ENCODE measurements around the gene EVPL.
"Not testable (repeated sequence)": the region's sequence is repeated elsewhere in the genome, so short reads cannot be mapped to it uniquely, and the experiment has no call there.

The EVPL gene

DNA sequence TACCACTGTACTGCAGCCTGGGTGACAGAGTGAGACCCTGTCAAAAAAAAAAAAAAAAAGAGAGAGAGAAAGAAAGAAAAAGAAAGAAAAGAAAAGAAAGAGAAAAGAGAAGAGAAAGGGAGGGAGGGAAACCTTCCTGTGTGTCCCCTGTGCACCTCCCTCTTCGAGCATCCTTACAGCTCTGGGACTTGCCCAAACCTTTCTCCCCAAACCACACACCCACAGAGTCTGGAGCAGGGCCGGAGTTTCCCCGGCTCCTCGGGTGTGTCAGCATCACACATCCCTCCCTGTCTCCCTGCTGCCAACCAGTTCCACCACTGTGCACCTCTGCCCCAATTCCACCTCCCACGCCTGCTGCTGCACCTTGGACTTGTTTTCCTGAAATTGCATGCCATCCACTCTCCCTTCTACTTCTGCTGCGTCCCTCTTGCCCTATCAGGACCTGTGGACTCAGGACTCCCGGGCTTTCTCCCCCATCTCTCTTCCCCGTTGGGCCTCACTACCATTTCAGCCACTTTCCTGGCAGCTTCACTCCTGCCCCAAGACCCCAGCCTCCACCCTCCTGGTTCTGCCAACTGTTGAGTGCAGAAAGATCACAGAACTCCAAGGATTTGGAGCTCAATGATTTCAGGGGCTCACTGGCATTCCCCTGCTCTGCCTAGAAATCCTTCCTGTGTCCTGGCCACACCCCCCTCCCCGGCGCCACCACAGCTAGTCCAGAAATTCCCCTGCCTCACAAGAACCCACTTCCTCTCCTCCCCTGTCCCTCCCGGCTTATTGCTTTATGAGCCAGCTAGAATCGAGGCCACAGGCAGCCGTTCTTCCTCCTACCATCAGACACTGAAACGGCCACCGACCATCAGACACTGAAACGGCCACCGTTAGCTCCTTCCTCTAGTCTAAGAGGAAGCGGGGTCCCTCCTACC, 30.2 kb downstream of the EVPL start:
- DNase-seq, result no peak

DNA sequence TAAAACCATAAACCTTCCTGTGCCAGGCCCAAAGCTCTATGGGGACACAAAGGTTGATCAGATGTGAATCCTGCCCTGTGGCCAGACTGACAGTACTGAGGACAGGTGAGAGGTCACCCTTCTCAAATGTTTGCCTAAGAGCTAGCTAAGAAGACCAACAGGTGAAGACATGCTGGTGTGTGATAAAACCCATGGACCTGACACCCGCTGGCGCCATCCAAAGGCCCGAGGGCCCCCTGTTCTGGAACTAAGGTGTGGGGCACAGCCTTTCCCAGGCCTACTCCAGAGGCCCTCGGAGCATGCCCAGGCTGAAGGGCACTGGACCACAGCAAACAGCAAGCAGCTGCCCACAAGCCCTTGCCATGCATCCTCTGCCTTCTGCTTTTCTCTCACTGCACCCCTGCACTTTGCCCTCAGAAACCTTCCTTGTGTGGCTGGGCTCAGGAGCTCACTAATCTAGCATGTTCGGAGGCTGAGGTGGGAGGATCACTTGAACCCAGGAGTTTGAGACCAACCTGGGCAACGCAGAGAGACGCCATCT, 31.7 kb downstream of the EVPL start:
- no peak for DNase-seq

DNA sequence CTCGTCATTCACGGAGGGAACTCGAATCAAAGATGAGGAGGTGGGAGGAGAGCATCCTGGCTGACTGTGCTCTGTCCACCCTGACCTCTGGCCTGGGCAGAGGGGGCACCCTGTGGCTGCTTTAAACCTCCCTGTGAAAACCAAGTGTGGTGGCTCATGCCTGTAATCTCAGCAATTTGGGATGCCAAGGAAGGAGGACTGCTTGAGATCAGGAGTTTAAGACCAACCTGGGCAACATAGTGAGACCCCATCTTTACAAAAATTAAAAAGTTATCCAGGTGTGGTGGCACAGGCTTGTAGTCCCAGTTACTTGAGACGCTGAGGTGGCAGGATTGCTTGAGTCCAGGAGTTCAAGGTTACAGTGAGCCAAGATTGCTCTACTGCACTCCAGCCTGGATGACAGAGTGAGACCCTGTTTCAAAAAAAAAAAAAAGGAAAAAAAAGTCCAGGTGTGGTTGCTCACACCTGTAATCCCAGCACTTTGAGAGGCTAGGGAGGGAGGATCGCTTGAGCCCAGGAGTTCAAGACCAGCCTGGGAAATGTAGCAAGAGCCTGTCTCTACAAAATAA, 32.2 kb downstream of the EVPL start:
- no peak for DNase-seq

DNA sequence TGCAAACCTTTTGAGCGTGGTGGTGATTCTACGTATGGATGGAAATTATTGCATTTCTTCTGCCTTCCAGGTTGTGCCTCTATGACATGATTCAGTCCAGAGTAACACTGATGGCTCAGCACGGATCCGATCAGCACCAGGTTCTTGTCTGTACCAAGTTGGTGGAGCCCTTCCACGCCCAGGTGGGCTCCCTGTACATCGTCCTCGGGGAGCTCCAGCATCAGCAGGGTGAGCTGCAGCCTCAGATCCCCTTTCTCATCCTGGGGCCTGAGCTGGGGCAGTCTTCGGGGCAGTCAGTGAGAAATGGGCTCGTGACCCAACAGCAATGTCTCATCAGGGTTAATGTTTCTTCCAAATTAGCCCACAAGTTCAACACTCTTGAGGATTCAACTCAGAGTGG, 35.7 kb downstream of the EVPL start:
- DNase-seq, result no peak

DNA sequence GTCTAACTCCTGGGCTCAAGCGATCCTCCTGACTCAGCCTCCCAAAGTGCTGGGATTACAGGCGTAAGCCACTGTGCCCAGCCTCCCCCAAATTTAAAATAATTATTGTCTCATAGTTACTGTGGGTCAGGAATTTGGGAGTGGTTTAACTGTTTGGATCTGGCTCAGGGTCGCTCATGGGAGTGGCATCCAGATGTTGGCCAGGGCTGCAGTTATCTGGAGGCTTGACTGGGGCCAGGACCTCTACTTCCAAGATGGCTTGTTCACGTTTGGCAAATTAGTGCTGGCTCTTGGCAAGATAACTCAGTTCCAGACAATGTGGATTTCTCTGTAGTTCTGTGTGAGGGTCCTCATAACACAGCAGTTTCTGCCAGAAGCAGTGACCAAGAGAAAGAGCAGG, 40.1 kb downstream of the EVPL start:
- DNase-seq, result no peak

DNA sequence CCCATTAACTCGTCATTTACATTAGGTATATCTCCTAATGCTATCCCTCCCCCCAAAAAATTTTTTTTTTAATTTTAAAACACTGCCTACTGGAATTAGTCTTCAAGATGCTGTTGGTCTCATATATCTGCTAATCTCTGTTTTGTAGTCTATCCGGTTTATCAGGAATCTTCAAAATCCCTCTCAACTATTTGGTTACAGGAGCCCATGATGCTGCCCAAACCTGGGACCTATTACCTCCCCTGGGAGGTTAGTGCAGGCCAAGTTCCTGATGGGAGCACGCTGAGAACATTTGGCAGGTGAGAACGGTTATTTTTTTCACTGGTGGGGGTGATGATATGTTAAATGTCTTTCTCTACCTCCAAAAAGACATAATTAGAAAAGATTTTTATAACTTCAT, 41.1 kb downstream of the EVPL start:
- DNase-seq, result no peak

DNA sequence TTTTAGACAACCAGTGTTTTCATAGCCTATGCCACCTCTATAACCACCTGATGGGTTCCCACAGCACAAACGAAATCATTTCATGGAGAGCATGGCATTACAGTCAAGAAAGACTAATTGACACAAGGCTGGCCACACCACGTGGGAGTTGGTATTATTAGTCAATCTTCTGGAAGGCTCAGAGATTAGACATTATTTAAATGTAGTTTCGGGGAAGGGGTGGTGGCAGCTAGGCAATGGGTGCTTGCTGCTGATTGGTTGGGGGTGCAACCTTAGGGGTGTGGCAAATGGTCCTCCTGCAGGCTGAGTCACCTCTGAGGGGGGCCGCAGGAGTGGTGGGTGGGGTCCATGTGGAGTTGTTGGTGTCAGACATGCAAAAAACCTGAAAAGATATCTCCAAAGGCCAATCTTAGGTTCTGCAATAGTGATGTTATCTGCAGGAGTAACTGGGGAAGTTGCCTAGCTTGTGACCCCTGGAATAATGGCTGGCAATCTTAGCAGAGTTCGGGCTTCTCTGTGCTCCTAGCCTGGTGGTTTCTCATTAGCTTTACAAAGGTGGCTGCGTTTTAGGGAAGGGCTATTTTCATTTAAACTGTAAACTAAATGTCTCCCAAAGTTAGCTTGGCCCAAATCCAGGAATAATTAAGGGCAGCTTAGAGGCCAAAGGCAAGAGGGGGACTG, 43.5 kb downstream of the EVPL start:
- DNase-seq, result no peak

DNA sequence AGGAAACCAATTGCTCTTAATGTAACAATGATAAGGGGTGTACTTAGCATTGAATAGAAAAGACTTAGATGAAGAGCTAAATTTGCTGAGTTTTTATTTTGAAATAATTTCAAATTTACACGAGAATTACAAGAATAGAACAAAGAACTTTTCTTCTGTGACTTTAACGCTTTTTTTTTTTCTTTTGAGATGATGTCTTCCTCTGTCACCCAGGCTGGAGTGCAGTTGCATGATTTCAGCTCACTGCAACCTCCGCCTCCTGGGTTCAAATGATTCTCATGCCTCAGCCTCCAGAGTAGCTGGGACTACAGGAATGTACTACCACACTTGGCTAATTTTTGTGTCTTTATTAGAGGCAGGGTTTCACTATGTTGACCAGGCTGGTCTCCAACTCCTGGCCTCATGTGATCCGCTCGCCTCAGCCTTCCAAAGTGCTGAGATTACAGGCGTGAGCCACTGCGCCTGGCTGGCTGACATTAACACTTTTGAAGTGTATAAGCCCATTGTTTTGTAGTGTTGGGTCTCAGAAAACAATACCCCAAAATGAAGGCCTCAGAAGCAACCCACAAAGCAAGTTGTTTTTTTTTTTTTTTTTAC, 46.0 kb downstream of the EVPL start:
- no peak for DNase-seq

DNA sequence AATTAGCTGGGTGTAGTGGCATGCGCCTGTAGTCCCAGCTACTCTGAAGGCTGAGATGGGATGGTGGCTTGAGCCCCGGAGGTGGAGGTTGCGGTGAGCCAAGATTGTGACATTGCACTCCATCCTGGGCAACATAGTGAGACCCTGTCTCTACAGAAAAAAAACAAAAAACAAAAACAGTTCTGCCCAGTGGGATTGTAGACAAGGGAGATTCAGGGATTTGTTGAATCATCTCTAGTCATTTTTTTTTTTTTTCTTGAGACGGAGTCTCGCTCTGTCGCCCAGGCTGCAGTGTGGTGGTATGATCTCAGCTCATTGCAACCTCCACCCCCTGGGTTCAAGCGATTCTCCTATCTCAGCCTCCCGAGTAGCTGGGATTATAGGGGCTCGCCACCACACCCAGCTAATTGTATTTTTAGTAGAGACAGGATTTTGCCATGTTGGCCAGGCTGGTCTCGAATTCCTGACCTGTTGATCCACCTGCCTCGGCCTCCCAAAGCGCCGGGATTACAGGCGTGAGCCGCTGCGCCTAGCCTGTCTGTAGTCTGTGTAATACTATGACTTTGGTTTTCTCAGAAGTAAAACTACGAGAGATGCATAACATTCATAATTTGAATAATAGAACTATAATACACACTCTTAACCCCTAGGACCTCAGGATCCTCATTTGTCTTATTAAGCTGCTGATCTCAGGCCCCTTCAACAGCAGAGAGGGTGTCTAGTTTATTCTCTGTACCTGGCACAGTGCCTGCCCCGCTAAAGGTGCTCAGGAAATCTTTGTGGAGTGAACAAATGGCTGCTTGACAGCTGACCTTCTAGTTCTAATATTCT, 46.7 kb downstream of the EVPL start:
- no peak for DNase-seq

DNA sequence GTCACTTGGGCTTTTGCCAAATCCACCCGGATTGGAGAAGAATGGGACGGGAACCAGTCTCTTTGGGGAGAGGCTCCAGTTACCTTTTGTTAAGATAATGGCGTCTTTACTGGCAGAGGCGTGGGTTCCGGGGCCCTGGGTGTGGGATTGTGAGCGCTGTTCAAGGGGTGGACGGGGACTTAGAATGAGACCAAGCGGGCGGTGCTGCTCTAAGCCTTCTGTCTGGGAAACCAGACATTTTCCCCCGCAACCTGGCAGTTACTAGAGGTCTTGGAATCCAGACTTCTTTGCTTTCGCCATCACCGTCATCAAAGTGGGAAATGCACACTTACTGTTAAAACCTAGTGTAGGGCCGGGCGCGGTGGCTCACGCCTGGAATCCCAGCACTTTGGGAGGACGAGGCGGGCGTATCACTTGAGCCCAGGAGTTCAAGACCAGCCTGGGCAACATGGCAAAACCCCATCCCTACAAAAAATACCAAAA, 47.4 kb downstream of the EVPL start:
- DNase-seq, result no peak

DNA sequence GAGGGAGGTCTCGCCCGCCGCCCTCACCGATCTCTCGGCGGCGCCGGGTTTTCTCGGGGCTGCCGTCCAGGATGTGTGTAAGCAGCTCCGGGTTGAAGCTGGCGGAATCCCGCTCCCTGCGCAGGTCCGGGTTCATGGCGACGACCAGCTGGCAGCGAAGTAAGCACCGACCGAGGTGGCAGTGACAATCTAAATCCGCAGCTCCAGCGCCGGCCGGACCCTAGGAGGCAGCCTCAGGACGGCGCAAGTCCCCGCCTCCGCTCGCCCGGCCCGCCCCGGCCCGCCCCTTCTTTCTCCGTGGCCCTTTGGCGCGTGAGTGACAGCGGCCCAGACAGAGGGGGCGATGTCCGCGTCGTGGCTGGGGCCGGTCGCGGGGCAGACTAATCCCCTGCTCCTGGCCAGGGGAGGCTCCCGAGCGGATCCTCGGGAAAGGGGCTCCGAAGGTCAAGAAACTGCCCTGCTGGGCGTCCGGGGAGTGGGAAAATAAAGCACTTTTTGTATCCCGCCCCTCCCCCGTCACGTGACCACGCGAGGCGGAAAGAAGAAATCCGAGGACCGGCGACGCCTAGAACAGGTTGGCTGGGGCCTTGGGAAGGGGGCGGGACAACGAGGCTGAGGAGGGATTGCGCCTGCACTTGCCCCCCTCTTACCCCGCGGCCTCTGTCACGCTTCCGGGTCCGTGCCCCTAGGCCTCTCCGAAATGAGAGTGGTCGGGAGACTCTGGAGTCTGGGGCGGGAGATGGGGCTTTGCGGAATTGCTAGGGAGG, 48.0 kb downstream of the EVPL start, which contains the start of the genes ACOX1 and TEN1:
ACOX1 (minus strand) TSS at position 229 of the 767 bp plus-strand sequence; CDS start at position 136, 93 bp downstream.
TEN1 (plus strand) TSS at position 303 of the 767 bp plus-strand sequence. CDS start 6,953 bp downstream, outside the sequence.
- peak; percentile 99 for DNase-seq

DNA sequence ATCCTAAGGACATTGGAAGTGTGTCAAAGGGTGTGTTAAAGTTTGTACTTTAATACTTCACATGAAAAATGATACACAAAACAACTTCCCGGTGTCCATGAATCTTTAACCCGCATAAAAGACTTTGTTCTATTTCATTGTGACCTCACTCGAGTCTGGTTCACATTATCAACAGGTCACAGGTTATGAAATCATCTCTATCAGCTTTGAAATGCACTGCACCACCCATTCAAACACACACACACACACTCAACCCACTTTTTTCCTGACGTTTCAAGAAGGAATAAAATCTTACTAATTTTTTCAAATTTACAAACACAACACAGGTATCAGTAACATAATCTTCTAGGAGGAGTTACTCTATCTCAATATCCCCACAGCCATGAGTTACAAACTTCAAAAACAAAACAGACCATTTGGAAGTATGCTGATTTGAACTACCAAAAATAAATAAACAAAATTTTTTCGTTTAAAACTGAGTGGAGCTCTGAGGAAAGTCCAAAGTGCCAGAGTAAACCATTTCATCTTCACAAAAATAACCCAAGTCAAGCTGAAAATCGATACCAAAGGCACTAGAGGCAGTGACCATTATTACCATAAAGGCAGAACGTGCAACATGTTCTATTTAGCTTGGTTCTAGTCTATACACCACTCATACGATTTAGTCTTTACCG, 50.8 kb downstream of the EVPL start:
- no peak for DNase-seq

DNA sequence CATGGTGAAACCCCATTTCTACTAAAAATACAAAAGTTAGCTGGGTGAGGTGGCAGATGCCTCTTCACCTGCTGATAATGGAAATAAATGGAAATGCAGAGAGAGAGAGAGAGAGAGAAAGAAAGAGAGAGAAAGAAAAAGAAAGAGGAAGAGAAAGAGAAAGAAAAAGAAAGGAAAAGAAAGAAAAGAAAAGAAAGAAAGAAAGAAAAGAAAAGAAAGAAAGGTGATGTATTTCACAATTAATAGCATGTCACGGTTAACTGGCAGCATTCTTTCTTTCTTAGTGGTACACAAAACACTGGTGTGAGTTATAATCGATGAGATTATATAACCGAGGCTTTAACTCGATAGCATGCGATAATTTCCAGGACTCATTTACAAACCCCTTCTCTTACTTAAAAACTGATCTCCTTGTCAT, 51.3 kb downstream of the EVPL start:
- DNase-seq, result no peak

DNA sequence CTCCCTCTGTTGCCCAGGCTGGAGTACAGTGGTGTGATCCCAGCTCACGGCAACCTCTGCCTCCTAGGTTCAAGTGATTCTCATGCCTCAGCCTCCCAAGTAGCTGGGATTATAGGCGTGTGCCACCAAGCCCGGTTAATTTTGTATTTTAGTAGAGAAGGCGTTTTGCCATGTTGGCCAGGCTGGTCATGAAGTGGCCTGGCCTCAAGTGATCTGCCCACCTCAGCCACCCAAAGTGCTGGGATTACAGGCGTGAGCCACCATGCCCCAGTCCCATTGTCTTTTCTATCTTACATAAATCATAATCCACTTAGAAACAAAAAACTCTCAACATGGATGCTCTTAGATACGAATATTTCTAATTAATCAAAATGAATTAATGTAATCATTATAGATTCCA, 51.9 kb downstream of the EVPL start:
- not testable (repeated sequence) for DNase-seq

DNA sequence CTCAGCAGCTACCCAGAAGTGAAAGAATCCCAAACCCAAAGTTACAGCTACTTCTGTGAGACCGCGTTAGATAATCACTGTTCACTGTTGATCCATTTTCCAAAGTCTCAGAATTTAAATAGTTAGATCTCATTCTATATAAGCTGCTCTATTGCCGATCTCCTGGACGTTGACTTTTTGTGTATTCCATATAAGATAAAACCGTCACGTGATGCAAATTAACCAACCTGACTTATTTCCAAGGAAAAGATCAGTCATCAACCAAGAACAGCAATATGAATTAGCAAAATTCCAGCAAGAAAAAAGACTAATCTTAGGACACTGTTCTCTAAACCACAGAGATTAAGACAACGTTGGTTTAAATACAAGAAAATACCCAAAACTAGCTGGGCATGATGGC, 56.5 kb downstream of the EVPL start:
- DNase-seq, result no peak

DNA sequence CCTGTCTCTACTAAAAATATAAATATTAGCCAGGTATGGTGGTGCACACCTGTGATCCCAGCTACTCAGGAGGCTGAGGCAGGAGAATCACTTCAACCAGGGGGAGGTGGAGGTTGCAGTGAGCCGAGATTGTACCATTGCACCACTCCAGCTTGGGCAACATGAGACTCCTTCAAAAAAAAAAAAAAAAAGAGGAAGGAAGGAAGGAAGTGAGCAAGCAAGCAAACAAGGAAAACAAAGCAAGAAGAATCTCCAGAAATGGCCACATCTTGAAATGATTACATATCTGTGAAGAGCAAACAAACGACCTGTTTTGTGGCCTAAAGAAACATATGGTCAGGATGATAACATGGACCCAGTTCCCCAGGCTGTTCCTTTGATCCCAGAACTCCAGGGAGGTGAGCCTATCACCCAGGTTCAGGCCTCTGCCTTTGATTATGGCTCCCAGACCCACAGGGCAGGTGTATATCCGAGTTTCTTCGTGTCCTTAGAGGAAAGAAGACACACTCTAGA, 57.0 kb downstream of the EVPL start:
- no peak for DNase-seq

DNA sequence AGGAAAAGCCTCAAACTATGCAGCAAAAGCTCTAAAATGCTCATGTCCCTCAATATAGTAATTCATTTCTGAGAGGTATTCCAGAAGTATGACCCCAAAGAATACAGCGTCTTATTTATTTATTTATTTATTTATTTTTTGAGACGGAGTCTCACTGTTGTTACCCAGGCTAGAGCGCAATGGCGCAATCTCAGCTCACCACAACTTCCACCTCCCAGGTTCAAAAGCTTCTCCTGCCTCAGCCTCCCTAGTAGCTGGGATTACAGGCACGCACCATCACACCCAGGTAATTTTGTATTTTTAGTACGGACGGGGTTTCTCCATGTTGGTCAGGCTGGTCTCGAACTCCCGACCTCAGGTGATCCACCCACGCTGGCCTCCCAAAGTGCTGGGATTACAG, 58.1 kb downstream of the EVPL start:
- DNase-seq, result not testable (repeated sequence)

DNA sequence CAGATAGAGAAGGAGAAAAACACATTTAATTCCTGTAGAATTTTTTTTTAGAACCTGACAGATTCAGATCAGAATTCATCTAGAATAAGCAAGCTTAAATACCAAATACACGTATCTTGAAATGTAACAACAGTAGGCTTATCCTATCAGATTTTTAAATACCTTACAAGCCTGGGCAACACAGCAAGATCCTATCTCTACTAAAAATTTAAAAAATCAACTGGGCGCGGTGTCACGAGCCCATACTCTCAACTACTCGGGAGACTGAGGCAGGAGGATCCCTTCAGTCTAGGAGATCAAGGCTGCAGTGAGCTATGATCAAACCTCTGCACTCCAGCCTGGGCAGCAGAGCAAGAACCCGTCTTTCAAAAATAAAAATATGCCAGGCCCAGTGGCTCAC, 61.6 kb downstream of the EVPL start:
- no peak for DNase-seq

DNA sequence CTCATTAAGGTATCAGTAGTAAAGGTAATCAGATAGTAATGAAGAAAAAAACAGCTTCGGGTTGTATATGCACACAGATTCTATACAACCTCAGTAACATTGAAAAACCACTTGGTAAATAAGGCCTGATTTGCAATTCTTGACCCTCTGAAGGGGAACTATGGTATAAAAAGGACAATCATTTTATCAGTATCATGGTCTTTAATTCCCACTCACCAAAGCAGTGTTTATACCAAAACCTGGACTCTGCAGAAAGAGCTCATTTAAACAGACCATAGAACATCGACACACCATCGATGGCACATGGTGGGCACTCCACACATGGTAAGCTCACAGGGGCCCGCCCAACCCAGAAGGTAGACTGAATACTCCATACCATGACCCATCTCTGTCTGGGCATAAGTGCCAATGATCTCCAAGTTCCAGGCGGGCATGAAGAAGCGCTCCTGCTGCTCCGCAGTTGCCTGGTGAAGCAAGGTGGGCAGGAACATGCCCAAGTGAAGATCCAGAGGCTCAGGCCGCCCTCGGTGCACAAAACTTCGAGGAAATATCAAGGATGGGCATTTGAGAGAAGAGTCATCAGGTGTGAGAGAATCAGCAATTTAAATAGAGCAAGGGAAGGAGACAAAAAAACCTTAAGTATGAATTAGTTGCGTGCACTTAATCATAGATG, 67.1 kb downstream of the EVPL start:
- no peak for DNase-seq

Data from NCI-H2081 (cell line).